GM18861 (cell line): ENCODE measurements around the gene ITGA1.

Source experiments
- ATAC-seq: cut with Tn5 transposase; IDR thresholded peaks from one replicate; pipeline ENCODE4 v1.9.1; 2021; ENCODE audit not compliant: unreplicated experiment

Gene ITGA1

DNA sequence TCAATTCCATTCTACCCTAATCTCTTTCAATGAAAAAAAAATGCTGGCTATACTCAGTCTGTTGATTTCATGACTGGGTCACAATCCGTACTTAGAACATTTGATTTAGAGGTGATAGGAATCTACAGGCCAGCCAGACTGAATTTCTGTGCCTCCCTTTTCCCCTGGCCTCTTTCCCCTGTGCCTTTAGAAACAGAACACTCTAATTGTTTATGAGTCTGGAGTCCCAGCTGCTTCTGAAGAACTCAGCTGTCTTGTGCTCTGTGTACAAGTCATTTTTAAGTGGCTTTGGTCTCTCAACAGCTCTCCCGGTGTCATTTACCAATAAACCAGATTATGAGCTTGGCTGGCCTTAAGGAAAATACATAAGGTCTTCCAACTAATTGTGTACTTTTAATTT is 107.4 kb downstream of the ITGA1 start:
- no peak for ATAC-seq

- ATAC-seq: no peak
These were observed 108.1 kb downstream of the ITGA1 start for GRCh38 chr5:52895572-52896413.

GRCh38 chr5:52896534-52897237 is 109.0 kb downstream of the ITGA1 start:
- no peak for ATAC-seq

DNA sequence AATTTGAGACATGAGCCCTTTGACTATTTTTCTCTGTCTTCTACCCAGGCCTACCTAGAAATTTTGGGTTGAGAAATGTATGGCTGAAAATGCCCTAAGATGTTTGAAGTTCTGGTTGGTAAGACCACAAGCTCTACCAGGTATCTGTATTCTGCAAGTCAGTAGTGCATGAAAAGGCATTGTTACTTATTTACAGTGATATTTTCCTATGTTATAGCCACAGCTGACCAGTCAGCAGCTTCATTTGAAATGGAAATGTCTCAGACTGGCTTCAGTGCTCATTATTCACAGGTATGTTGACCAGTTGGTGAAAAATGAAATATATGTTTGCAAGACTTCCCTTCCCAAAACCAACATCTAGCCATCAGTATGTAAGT is 109.5 kb downstream of the ITGA1 start:
- peak; percentile 72 for ATAC-seq

- ATAC-seq: no peak
These were observed 111.4 kb downstream of the ITGA1 start for GRCh38 chr5:52898961-52899680.

DNA sequence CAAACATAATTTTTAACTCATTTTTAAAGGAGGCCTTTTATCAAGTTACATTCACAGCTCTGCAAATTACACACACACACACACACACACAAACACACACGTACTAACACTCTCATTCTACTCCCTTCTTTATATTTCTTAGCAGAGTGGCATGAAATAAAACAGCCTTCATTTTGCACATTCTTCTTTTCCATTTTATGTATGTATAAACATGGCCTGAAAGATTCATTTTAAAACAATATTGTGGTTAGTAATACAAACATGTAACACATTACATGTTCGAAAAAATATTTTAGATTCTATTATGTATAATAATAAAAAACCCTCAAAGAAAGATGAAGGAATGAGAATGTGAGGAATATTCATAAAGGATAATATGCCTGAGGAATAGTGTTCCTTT is 115.4 kb downstream of the ITGA1 start:
- no peak for ATAC-seq

- no peak for ATAC-seq
These were observed 118.6 kb downstream of the ITGA1 start for GRCh38 chr5:52906343-52906742.

DNA sequence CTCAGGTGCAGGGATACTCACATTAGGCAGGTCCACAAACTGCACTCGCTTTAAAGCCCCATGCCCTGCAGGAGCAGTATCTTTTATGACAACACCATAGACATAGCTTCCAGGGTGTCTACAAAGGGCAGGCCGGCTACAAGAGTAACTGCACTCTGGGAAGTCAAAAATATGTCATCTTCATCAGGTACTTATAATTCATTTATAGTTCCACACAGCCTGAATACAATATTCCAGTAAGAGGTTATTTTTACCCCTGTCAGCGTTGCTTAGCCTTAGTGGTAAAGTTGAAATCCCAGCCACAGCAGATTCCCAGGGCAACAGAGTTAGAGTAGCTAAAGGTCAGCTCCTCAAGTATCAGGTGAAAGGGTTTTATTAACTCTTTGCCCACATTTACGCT is 119.1 kb downstream of the ITGA1 start:
- ATAC-seq: no peak

- no peak for ATAC-seq
These were observed 121.5 kb downstream of the ITGA1 start for GRCh38 chr5:52909192-52909591.

DNA sequence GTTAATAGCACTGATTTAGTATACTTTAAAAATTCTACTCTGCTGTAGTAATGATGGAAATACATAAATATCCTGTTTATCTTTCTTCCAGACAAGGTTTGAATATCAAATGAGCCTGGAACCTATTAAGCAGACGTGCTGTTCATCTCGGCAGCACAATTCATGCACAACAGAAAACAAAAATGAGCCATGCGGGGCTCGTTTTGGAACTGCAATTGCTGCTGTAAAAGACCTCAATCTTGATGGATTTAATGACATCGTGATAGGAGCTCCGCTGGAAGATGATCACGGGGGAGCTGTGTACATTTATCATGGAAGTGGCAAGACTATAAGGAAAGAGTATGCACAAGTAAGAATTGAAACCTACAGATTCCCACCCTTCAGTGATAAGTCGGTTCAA is 122.4 kb downstream of the ITGA1 start:
- no peak for ATAC-seq

DNA sequence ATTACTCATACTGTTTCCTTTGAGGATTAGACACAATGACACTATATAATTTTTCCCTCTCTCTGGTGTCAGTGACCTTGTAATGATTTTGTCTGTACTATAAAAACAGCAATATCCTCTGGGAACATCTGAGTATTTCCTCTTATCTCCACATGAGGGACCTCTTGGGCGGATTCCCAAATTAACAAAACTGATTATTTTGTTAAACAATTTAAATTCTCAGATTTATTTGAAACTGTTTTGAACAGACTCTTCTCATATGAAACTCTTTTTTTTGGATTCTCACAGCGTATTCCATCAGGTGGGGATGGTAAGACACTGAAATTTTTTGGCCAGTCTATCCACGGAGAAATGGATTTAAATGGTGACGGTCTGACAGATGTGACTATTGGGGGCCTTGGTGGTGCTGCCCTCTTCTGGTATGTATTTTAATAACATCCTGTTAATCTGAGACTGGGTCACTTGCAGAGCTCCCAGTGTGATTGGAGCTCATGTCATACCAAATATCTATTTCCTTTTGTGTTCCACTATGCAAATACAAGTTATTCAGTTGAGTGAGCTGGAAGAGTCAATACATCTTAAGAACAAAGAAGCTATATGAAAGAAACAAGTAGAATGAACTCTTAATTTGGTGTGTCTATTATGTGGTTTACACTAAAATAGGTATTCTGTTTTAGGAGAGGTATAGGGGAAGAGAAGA is 127.6 kb downstream of the ITGA1 start:
- peak; percentile 96 for ATAC-seq

GRCh38 chr5:52920929-52921328 is 133.2 kb downstream of the ITGA1 start:
- ATAC-seq: no peak

- no peak for ATAC-seq
These were observed 134.7 kb downstream of the ITGA1 start for GRCh38 chr5:52922384-52922783.

DNA sequence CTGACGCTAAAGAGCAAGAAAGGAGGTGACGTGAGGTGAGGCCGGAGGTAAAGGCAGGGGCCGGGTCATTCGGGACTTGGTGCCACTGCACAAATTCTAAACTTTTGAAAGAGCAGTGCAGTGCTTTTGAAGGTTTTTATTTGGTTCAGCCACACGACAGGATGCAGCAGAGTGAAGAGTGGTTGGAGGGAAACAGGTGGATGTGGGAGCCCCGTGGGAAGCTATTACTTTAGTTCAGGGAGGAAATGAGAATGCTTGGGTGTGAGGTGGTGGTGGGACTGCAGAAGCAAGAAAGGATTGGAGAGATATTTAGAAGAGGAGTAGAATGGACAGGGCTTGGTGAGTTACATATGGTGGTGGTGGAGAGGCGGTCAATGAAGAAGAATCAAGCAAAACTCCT is 136.7 kb downstream of the ITGA1 start:
- ATAC-seq: no peak

GRCh38 chr5:52925001-52925400 is 137.3 kb downstream of the ITGA1 start:
- ATAC-seq: no peak

DNA sequence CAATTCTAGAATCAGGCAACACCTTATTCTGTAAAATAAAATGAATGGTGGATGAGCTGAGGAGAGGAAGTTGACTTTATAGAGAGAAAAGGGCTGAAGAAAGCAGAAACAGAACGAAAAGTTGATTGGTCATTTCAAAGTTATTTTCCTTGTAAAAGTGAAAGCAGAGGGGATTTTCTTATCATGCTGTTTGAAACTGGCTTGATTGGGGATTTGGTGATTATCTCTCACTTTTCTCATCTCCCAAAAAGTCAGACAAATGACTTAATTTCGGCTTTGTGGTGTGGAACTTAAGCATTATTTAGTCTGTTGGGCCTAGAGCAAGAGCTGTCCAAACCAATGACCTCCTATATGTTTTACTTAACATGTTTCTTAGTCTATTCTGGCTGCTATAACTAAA is 141.0 kb downstream of the ITGA1 start:
- ATAC-seq: no peak

DNA sequence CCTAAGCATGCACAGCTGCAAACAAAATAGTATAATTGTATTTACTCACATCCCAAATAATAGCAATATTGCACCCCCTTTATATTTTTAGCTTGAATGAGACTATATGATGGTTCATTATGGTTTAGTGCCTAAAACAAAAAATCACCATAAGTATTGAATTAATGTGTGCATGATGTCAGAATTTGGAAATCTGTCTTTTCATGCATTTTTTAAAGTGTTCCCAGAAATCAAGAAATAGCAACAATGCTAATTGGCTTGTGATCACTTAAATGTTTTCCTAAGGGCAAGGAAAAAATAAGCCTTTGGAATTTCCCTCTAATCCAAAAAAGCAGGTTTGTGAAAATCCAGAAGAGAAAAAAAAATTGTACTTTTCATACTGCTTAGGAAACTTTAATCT is 150.5 kb downstream of the ITGA1 start:
- ATAC-seq: no peak

DNA sequence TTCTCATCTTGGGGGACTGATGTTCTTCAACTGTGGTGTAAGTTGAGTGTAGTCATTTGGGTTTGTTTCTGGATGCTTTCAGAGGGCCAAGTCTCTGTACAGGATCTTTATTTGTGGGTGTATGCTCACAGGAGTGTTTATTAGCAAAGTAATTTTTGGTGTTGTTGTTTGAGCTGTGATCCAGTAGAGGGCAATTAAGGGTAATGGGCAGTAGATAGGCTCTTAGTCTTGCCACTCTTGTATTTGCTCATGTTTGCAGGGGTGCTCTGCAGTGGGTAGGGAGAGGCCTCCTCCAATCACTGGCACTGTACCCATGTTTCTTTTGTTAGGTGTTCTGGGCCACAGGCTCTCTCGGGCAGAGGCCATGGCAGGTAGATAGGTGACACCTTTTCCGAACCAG is 155.6 kb downstream of the ITGA1 start:
- peak; percentile 77 for ATAC-seq

DNA sequence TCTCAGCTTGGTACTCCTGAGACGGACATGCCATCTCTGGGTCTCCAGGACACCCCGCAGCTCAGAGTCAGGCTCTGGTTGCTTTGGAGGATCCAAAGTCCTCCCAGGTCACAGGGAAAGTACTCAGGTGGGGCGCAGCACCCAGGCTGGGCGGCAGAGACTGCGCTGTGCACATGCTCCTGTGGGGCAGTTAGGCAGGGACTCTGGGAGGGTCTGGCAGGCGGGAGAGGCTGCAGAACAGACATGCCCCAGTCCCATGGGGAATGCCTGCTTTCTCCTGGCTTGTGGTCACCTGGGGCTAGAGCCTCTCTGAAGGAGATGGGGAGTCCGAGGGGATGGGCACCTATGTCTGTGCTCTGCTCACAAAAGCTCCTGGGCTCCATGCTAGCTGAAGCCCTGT is 156.1 kb downstream of the ITGA1 start:
- ATAC-seq: no peak

- no peak for ATAC-seq
These were observed 157.3 kb downstream of the ITGA1 start for GRCh38 chr5:52945040-52945439.

DNA sequence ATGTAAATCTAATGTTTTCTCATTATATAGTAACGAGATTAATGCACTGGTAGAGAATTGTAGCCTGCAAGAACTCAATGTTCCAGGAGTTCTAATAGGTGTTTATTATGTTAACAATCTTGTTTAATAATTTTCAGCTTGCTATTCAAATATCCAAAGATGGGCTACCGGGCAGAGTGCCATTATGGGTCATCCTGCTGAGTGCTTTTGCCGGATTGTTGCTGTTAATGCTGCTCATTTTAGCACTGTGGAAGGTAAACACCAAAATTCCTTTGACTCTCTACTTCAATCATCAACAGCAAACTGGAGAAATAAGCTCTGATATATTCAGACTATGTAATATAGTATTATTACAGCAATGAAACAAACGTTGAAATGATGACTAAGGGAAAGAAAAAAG is 159.5 kb downstream of the ITGA1 start:
- no peak for ATAC-seq
